Inflammatory macrophage treated with lipopolysaccharide for 1 hour (primary cell): ENCODE measurements around the gene OR13D1.
A peak's percentile ranks its signal among the peaks of the same experiment; 100 is the strongest.
"Not testable (repeated sequence)": the region's sequence is repeated elsewhere in the genome, so short reads cannot be mapped to it uniquely, and the experiment has no call there.

ENCODE experiments used
- DNase-seq, 2 donors: peaks; one replicate each; pipeline ENCODE4 v3.0.0-alpha.2; 2020 to 2022

OR13D1 gene, protein sequence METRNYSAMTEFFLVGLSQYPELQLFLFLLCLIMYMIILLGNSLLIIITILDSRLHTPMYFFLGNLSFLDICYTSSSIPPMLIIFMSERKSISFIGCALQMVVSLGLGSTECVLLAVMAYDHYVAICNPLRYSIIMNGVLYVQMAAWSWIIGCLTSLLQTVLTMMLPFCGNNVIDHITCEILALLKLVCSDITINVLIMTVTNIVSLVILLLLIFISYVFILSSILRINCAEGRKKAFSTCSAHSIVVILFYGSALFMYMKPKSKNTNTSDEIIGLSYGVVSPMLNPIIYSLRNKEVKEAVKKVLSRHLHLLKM

DNA sequence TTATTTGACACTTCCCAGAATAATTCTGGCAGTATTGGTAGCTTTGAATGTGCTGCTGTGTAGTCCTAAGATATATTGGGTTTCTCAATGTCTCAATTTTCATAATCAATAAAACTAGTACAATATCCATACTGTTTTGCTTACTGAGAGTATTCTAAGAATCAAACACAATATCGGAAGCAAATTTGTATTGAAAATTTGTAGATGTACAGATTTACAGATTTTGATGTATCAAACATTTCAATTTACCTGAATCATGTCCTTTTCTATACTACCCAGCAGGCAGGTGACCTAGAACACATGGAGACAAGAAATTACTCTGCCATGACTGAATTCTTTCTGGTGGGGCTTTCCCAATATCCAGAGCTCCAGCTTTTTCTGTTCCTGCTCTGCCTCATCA is at the start of gene OR13D1:
TSS of gene OR13D1 (plus strand) at position 301 of the 400 bp plus-strand sequence. CDS start at position 301, 0 bp downstream.
- DNase-seq, result no peak

GRCh38 chr9:104658496-104659195 is 35.7 kb upstream of the OR13D1 start:
- no peak for DNase-seq

- DNase-seq, result no peak
These were observed 18.7 kb upstream of the OR13D1 start for GRCh38 chr9:104675611-104676010.

GRCh38 chr9:104682642-104683041 is 11.7 kb upstream of the OR13D1 start:
- DNase-seq, result peak; percentile 36 to 58

DNA sequence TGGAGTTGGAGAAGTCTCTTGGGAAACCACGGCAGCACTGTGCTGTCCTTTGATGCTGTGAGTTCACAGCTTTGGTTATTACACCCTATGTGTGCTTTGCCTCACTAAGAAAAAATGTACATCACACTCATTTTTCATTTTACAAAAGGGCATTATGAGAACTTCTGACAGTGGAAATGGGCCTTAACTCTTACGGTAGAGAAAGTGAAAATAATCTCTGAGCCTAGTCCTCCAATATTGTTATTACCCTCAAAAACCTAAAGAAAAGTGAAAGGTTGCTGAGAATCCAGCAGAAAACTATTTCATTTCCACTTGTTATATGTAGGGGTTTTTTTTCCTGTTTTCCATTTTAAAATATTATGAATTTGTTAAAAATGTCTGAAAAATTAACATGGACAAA is 8.2 kb upstream of the OR13D1 start:
- no peak for DNase-seq

DNA sequence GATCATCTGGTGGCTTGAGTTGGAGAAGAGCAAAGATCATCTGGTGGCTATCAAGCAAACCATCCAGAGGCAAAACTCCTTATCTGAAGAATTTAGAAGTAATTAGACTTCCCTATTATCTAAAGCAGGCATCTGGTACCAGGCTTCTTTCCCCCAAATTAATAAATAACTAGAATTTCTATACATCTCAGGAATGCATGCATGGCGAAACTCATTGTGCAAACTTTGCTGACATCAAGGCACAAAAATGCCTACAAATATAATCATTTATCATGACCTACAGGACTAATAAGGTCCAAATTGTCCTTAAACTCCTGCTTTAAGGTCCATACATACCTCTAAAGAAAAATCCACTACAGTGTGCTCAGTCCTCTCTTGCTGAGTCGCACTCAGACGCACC is 6.0 kb downstream of the OR13D1 start:
- no peak for DNase-seq

GRCh38 chr9:104708737-104709136 is 14.4 kb downstream of the OR13D1 start:
- not testable (repeated sequence) for DNase-seq

DNA sequence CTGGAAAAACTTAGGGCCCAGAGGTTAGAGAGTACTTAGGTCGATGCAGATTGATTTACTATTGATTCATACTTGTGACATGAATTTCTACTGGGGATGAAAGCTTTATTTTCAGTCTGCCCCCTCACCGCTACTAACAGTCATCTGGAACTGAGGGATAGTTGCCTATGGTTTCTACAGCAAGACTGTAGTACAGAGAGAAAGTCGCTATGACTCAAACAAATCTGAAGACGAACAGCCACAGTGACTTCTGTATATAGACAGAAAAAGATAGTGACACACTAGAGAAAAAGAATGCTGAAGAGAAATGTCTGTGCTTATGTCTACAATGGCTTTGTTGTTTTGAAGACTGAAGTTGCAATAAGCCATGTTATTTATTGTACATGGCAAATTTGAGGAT is 17.3 kb downstream of the OR13D1 start:
- DNase-seq, result no peak

DNA sequence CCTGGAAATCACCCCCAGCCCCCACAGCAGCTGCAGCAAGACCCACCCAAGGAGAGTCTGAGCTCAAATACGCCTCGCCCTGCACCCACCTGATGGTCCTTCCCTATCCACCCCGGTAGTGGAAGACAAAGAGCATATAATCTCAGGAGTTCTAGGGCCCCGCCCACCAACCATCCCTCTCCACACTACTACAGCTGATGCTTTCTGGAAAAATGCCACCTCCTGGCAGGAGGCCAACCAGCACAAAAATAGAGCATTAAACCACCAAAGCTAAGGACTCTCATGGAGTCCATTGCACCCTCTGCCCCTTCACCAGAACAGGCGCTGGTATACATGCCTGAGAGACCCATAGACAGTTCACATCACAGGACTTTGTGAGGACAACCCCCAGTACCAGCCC is 30.7 kb downstream of the OR13D1 start:
- no peak for DNase-seq

DNA sequence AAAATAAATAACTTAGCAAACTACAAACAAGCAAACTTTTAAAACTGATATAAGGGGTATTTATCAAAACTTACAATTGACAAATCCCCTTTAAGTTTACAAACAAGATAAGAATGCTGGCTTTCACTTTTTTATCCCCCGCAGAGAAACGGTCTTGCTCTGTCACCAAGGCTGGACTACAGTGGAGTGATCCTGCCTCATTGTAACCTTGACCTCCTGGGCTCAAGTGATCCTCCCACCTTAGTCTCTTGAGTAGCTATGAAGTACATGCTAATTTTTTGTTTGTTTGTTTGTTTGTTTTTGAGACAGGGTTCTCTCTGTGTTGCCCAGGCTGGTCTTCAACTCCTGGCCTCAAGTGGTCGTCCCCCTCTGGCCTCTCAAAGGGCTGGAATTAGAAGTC is 44.1 kb downstream of the OR13D1 start:
- DNase-seq, result no peak

- DNase-seq, result no peak
These were observed 46.3 kb downstream of the OR13D1 start for GRCh38 chr9:104740621-104741020.

GRCh38 chr9:104743376-104743985 is 49.2 kb downstream of the OR13D1 start:
- DNase-seq, result peak; percentile 55 to 77
